HG03097 (cell line): ENCODE measurements around the gene ABCD3.
"Not testable (repeated sequence)": the region's sequence is repeated elsewhere in the genome, so short reads cannot be mapped to it uniquely, and the experiment has no call there.

ENCODE experiments used
- ATAC-seq: cut with Tn5 transposase; IDR thresholded peaks from one replicate; pipeline ENCODE4 v1.9.1; 2021; ENCODE audit not compliant: unreplicated experiment, low FRiP score

ABCD3 gene

GRCh38 chr1:94543893-94544635, 125.9 kb downstream of the ABCD3 start:
- no peak for ATAC-seq

DNA sequence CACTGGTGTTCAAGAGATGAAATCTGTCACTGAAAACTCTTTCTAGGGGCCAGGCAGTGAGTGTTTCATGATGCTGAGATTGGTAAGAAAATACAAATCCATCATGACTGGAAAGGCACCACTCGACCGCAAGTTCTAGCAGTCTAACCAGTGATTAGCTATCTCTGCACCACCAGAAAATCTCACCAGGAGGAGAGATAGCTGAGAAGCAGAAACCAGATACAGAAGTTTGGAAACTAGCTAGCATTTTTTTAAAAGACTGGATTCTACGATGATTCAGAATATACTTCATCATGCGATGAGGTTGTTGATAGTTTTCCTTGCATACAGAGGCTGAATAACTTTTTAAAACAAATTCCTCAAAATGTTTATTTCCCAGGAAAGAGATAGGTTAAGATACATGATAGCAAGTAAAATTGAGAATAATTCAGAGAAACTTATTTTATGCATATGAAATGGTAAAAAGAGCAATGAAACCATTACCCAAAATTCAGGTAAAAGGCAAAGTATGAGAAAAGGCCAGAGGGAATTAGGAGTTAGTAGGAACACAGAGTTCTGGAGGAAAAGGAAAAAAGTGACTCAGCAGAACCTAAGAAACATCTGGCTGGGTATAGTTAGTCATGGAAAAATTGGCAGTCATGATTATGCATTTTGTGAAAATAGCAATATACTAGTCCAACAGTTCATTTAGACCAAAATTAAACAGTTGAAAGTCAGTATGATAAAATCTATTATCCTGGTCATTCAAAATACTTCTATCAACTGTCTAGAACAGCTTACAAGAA, 126.7 kb downstream of the ABCD3 start:
- no peak for ATAC-seq

DNA sequence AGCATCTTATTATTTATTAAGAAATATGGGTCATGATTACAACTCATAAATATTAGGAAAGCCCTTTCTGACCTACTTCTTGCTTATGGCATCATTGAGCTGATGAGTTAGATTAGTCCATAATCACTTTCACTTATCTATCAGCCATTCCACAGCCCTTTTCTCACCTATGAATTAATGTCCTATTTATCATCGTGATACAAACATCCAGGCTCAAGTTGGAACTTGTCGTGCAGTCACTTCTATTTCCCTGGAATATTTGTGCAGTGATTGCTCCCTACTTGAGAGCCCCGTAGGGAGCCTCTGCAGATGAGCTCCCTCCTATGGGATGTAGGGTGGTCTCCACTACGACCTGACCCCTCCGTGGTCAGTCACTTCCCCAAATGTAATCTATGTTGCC, 131.5 kb downstream of the ABCD3 start:
- ATAC-seq: no peak

DNA sequence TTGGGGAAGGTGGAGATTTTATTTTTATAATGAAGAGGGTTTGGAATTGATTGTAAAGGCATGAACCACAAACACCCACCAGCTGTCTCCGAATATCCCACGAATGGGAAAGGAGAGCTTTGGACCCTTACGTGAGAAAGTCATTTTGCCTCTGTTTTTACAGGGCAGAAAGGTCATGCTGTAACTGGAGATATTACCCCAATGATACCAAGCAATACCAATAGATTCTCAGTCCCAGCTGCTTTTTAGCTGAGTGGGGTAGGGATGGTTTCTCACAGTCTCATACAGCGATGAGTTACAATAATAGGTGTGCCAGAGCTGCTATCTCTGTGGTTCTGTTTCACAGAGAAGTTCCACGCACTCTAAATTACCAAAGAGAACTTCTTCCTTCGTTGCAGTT, 132.2 kb downstream of the ABCD3 start:
- ATAC-seq: no peak

DNA sequence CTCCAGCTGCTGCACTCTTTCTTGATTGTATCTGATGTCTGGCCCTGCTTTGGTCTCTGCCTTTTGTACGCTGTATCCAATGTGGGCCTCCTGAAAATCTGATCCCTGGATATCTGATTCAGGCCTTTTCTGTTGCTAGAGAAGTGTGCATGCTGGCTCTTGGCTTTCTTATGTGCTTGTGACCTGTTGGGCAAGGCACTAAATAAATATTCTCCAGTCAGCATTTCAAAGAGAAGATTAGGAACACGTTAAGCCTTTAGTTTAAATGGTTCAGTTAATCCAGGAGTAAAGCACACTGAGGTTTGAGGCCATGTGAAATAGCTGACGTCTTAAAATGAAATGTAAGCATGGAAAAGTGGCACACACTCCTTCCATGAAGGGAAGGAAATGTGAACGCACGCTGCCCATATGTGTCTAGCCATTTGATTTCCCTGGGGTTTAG, 132.6 kb downstream of the ABCD3 start:
- ATAC-seq: no peak

GRCh38 chr1:94551449-94551848, 133.3 kb downstream of the ABCD3 start:
- no peak for ATAC-seq

DNA sequence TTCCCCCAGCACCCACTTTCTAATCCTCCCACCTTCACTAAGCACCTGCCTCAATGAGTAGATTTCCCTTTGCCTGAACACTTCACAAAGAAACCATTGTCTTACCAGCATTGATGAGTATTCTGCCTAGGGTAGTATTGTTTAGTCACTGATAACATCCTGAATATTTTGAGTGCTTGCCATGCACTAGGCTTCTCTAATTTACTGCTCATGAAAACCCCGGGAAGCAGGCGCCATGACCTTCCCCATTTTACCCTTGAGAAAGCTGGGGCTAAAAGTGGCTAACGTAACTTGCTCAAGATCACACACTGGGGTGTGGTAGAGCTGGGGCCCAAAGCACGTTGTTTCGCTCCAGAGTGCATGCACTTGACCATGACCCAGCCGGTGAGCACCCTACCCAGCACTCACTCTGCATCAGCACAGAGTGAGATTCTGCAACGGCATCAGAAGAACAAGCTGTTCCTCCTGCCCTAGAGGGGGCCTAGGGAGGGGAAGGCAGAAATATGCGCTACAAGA, 133.9 kb downstream of the ABCD3 start:
- no peak for ATAC-seq

- ATAC-seq: no peak
These were observed 135.1 kb downstream of the ABCD3 start for GRCh38 chr1:94553323-94553730.

GRCh38 chr1:94553931-94554330, 135.7 kb downstream of the ABCD3 start:
- no peak for ATAC-seq

GRCh38 chr1:94554580-94554979, 136.4 kb downstream of the ABCD3 start:
- ATAC-seq: no peak

DNA sequence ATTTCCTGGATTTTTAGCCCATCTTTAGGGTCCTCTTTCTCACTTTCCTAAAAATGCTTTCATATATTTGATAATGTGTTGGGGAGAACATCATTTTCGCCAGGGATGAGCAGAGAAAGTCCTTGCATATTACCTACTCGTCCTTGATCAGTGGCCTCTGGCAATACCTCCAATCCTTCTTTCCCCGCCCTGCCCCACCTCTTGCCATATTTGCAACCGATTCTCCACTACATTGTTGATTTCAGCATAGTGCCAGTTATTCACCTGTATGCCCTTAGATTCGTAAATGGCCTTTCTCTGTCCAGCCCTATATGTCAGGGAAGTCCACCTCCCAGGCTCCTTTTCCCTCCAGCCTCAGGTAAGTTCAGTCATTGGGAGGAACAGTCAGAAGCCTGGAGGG, 136.9 kb downstream of the ABCD3 start:
- no peak for ATAC-seq

DNA sequence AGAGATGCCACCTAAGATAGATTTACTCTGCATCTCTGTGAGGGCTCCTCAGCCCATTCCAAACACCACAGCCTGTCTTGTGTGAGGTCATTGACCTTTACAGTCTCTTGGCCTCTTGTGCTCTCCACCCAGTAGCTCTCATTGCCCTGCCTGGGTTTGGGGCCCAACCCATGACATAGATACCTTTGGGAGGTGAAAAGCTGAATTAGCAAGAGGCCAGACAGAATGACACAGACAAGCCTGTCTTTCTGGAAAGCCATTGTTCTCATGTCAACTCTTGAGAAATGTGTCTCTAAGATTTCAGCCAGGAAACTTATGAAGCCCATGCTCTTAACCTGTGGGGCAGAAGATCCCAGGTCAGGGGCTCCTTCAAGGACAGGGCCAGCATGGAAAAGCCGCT, 141.7 kb downstream of the ABCD3 start:
- ATAC-seq: no peak

- no peak for ATAC-seq
These were observed 142.1 kb downstream of the ABCD3 start for GRCh38 chr1:94560333-94560732.

DNA sequence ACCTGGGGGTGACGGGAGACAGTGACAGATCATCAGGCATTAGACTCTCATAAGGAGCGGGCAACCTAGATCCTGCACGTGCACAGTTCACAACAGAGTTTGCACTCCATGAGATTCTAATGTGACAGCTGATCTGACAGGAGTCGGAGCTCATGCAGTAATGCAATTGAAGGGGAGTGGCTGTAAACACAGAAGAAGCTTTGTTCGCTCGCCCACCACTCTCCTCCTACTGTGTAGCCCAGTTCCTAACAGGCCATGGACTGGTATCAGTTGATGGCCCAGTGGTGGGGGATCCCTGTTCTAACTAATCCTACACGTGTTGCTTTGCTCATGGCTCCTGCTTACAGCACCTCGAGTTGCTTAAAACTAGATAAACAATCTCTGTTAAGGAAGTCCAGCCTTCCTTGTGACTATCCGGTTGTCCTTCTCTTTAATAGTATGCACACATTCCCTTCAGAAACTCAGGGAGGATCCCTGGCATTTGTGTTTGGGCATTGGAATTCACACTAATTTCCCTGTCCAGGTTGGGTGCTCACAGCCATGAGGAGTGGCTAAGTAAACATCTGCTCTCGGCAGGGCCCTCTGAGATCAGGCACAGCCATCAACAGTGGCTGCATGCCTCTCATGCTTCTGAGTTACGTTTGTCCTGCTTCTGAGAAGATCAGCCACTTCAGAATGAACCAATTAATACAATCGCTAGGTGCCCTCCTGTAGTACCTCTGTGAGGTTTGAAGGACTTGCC, 144.5 kb downstream of the ABCD3 start:
- no peak for ATAC-seq

DNA sequence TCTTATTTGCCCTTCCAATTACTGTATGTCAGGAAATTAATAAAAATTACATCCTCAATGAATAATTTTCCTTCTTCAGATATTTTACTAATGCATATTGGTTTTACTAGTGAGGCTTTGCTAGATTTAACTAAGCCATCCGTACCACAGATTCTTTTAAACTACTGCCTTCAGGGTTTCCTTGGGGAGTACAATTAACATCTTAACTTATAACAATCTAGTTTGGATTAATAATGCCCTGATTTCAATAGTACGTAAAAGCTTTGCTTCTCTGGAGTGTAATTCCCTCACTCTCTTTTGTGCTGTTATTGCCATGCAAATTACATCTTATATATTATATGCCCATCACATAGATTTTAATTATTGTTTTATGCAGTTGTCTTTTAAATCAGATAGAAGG, 147.7 kb downstream of the ABCD3 start:
- ATAC-seq: no peak

GRCh38 chr1:94566436-94566835, 148.2 kb downstream of the ABCD3 start:
- not testable (repeated sequence) for ATAC-seq

DNA sequence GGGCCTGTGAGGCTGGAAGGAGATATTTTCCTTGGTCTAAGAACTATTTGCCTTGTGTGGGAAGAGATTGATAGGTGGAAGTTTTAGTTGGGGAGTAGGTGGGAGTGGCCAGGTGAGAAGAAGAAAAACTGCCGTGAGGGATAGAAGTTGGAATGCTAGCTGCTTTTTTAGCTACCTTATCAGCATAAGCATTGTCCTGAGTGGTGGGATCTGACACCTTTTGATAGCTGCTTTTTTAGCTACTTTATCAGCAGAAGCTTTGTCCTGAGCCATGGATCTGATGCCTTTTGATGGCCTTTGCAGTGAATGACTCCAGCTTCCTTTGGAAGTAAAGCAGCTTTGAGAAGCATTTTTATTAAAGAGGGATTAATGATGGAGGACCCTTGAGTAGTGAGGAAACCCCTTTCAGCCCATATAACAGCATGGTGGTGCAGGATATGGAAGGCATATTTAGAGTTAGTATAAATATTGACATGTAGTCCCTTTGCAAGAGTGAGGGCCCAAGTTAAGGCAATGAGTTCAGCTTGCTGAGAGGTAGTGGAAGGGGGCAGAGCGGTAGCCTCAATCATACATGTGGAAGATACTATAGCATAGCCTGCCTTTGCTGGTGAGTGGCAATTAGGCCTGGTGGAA, 149.9 kb downstream of the ABCD3 start:
- not testable (repeated sequence) for ATAC-seq
